NCI-H2196 treated with DMSO at 0.1 percent for 48 hours (cell line): ENCODE data around the gene TMEM141.
"Not testable (repeated sequence)": the region's sequence is repeated elsewhere in the genome, so short reads cannot be mapped to it uniquely, and the experiment has no call there.

Experiments used
- DNase-seq: peaks from one replicate; lab custom pipeline; 2025; ENCODE audit not compliant: unreplicated experiment; lab: John Stamatoyannopoulos, UW

The TMEM141 gene

GRCh38 chr9:136755302-136756133 is 35.6 kb upstream of the TMEM141 start:
- DNase-seq, result not testable (repeated sequence)

DNA sequence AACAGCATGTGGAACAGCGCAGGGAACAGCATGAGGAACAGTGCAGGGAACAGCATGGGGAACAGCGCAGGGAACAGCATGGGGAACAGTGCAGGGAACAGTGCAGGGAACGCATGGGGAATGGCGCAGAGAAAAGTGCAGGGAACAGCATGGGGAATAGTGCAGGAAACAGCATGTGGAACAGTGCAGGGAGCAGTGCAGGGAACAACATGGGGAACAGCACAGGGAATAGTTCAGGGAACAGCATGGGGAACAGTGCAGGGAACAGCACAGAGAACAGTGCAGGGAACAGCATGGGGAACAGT is 35.1 kb upstream of the TMEM141 start:
- DNase-seq, result no peak

DNA sequence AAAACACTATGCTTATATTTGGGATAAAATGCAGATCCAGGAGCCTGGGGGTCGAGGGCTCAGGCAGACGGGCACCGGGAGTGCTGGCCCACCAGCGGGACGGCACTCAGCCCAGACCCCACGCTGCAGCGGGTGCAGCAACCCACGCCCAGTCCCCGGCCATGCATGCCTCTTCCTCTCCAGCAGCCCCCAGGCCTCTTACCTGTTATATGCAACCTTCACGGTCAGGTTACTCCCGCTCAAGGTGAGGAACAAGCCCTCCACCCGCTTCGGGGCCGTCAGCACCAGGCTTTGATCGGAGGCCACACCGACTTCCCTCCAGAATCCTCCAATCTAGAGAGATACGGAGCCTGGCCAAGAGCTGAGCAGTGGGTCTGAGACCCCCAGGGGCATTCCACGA is 34.3 kb upstream of the TMEM141 start:
- DNase-seq, result no peak

DNA sequence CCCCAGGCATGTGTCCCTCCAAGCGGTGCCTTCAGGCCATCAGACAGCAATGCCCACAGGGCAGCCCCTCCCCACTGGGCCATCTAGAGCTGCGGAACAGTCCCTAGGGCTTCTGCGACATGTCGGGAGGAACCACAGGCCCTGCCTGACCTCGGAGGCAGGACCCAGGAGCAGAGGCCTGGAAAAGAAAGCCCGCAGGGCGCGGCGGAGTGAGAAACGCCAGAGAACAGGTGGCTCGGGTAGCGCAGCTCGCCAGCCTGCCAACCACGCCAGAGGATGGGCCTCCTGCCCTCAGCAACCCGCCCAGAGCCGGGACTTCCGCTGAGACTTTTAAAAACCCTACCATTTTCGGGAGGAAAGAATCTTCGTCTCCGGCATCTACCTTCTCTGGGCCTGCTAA is 33.8 kb upstream of the TMEM141 start:
- no peak for DNase-seq

DNA sequence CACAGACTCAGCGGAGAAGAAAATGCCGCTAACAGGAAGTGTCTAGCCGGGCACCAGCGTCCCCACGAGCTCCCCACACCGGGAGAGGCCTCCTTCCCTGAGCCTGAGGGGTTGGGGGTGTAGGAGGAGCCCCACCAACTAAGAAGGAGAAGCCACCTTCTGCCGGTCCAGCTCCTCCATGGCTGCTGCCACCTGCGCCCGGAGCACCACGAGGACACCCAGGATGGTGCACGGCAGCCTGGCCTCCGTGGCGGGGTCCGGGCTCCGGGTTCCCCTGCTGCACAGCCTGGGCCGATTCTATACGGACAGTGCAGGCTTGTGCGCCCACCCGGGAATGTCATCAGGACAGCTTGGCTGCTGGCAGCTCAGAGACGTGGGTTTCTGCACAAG is 33.4 kb upstream of the TMEM141 start:
- no peak for DNase-seq

- no peak for DNase-seq
Measured at GRCh38 chr9:136759001-136759400, 32.1 kb upstream of the TMEM141 start.

DNA sequence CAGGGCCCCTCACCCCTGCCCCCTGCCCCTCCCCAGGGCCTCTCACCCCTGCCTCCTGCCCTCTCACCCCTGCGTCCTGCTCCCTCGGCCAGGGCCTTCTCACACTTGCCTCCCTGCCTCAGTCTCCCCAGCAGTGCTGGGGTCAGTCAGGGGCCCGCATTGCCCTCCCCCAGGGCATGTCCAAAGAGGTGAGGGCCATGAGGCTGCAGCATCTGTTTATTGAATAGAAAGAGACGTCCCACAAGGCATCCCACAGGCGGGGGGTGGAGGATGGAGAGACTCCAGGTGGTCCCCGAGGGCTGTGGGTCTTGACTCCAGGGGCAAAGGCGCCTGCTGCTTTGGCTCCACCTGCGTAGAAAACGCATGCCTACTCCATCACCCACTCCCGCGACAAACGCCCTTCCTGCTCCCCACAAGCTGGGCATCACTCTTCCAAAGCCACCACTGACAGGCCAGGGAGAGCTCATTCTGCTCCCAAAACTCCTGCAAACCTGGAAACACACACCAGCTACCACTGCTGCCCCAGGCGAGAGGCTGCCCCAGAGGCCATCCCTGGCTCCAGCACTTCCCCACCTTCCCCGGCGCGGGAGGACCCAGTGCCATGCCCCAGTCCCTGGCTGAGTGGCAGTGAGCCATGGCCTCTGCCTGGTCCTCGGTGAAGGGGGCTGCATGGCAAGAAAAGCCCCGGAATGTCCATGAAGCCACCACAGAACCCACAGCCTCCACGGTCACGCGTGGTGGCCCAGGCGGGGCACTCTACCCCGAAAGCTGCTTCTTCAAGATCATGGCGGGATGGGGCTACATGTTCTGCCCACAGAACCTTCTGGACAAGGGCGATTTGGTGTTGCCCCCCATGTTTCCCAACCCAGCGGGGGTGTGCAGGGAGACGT is 31.5 kb upstream of the TMEM141 start:
- no peak for DNase-seq

DNA sequence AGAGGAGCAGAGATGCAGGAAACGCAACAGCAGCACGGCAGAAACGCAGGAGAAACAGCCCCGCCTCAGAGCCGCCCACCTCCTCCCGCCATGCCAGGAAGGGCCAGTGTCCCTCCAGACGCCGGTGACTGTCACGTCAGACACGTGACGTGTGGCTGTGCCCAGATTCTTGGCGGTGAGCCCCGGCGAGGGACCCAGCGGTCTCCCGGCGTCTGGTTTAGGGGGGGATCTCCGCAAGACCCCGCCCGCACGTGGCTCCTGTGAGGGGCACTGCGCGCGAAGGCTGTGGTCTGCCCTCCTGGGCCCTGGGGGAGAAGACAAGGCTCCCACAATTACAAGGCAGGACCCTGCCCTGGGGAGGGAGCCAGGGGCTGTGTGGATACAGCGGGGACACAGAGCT is 30.7 kb upstream of the TMEM141 start:
- no peak for DNase-seq

GRCh38 chr9:136760834-136761544 is 30.2 kb upstream of the TMEM141 start:
- DNase-seq, result not testable (repeated sequence)

DNA sequence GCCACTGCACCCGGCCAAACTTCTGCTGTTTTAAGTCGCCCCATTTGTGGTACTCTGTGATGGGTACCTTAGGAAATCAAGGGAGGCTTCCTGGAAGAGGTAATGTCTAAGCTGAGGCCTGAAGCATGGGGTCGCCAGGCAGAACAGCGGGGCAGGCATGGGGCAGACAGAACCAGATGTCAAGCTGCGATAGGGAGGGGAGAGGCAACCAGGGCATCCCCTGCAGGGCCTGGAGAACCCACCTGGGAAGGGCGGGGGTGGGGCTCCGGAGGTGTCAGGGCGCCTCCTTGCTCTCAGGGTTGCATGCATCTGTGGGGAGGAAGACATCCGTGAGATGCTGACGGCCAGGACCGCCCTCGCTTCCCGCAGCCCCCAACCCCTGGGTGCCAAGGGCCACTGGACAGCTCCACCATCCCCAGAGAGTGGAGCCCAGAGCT is 29.6 kb upstream of the TMEM141 start:
- no peak for DNase-seq

GRCh38 chr9:136762221-136762691 is 28.9 kb upstream of the TMEM141 start:
- no peak for DNase-seq

DNA sequence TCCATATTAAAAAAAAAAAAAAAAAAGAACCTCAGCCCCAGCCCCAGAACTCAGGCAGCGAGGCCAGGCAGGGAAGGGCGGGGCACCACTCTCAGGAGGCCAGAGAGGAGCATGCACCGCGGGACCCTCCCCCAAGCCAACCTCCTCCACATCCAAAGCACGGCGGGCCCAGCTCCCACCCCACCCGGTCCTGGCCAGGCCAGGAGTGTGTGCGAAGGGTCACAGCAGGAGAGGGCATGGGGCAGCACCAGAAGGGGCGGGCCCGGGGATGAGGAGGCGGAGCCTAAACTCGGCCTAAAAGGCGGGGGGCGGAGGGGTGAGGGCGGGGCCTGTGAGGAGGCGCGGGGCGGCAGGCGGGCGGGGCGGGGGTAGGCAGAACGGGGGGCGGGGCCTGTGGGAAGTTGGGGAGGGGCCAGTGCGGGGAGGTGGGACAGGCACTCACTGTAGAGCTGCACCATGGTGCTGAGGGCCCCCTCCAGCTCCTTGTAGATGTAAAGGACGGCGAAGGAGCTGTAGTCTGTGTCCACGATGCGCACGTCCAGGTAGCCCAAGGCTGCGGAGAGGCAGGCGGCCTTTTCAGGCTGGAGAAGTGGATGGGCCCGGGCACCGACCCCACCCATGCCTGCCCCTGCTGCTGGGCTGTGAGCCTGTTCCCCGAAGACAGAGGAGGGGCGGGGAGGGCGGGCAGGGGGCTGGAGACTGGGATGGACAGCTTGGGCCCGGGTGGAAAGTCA is 28.1 kb upstream of the TMEM141 start:
- DNase-seq, result no peak

- DNase-seq, result no peak
Measured at GRCh38 chr9:136763649-136764035, 27.5 kb upstream of the TMEM141 start.

GRCh38 chr9:136764301-136764891 is 26.7 kb upstream of the TMEM141 start, which contains the start of gene LCN15:
TSS of gene LCN15 (minus strand) at chr9:136764518. CDS start at chr9:136764488, 30 bp downstream.
- DNase-seq, result no peak

- no peak for DNase-seq
Measured at GRCh38 chr9:136765041-136765440, 26.1 kb upstream of the TMEM141 start.

GRCh38 chr9:136765745-136766409 is 25.3 kb upstream of the TMEM141 start:
- DNase-seq, result not testable (repeated sequence)

- peak; percentile 39 for DNase-seq
Measured at GRCh38 chr9:136766410-136767120, 24.6 kb upstream of the TMEM141 start.

DNA sequence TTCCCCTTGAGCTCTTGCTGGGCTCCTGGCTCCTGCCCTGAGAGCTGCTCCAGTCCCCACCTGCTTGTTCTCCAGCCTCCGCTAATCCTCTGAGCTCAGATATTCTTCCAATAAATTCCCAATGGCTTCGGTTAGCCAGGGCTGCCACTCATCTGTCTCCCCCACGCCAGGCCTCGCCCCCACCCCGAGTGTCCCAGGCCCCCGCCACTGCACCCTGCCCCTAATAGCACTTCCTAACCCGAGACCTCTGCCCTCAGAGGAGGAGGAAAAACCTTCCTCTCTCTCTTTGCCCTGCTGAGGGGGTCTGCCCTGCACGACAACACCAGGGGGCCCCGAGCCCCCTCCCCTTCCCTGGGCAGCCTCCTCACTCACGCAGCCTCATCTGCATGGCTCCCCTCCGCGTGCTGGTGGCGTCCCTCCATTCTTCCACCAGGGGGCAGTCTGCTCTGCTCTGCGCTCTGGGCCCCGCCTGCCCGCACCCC is 21.4 kb upstream of the TMEM141 start:
- no peak for DNase-seq

- DNase-seq, result no peak
Measured at GRCh38 chr9:136771907-136772415, 19.2 kb upstream of the TMEM141 start.
